HCT116 (cell line): ENCODE results near the gene ERBB2. TPM values are rescaled to one million over a fixed set of nuclear protein-coding genes. Genes with fewer than 3 reads are reported as not detected.

Experiments
- ATAC-seq: fragments of 200-7000 bp; cut with Tn5 transposase; 2 replicates; pipeline ENCODE4 v1.9.1; 2020; ENCODE audit warnings: mild to moderate bottlenecking, moderate library complexity
- BruUV-seq: library from RNA; stranded (reverse); fragments of 400-500 nt; replicated peaks from 2 replicates; lab custom pipeline; 2021; lab: Mats Ljungman, UMichigan
- CTCF ChIA-PET: fragments of 300-600 bp; sonication (Branson Sonifier 250); formaldehyde crosslinking; loops from one replicate; lab custom pipeline; 2021; ENCODE audit warnings: antibody characterized with exemption; lab: Charles Lee
- POLR2A ChIA-PET: fragments of 300-600, 350-600 bp; sonication (Branson Sonifier 250); formaldehyde crosslinking; loops from one replicate; lab custom pipeline; 2021; ENCODE audit warnings: antibody characterized with exemption; lab: Charles Lee
- RAD21 ChIA-PET, 2 experiments: fragments of 300-600 bp; sonication (Branson Sonifier 250); formaldehyde crosslinking; loops; one replicate each; lab custom pipeline; 2023; ENCODE audit warnings: low total read pairs in 2 of 2; ENCODE audit not compliant: uncharacterized antibody in 2 of 2, unreplicated experiment in 2 of 2, low non-redundant PET in 1 of 2; lab: Charles Lee
- DNase-seq: peaks from one replicate; pipeline ENCODE4 v3.0.0-alpha.2; 2010; ENCODE audit warnings: low read depth, low spot score
- H2AFZ ChIP-seq: fragments of 200-600 bp; shearing (Covaris generic), sonication (generic); 2 replicates; pipeline ENCODE4 v1.6.1; 2017; ENCODE audit warnings: low read depth, mixed run types, mixed read lengths, antibody characterized with exemption, low read length; ENCODE audit not compliant: poor library complexity, severe bottlenecking
- H3K27ac ChIP-seq: 2 replicates; pipeline ENCODE4 v1.5.1; 2012; ENCODE audit warnings: low read depth, low read length
- H3K27me3 ChIP-seq: fragments of 200-600 bp; sonication (generic); 2 replicates; pipeline ENCODE4 v1.6.1; 2016; ENCODE audit warnings: mixed run types, low read length, mixed read lengths; ENCODE audit not compliant: insufficient read depth
- H3K36me3 ChIP-seq, 2 experiments: fragments of 200-500 bp in 1 of 2; fragments of 200-600 bp in 1 of 2; sonication (Bioruptor generic) in 1 of 2; sonication (generic) in 1 of 2; 2 replicates each; pipeline versions ENCODE4 v1.5.1 to v1.6.1; 2014 to 2016; ENCODE audit warnings: low read length in 2 of 2, inconsistent platforms in 1 of 2, mixed read lengths in 1 of 2, mixed run types in 1 of 2; ENCODE audit not compliant: insufficient read depth in 2 of 2, control insufficient read depth in 1 of 2
- H3K4me1 ChIP-seq, 2 experiments: fragments of 200-600 bp in 1 of 2; sonication (generic) in 1 of 2; 2 replicates each; pipeline versions ENCODE4 v1.5.1 to v1.6.1; 2012 to 2017; ENCODE audit warnings: low read length in 2 of 2, inconsistent platforms in 1 of 2, mild to moderate bottlenecking in 1 of 2, mixed read lengths in 1 of 2, mixed run types in 1 of 2, moderate library complexity in 1 of 2; ENCODE audit not compliant: insufficient read depth in 2 of 2, control insufficient read depth in 1 of 2
- H3K4me2 ChIP-seq: fragments of 200-600 bp; sonication (generic); 2 replicates; pipeline ENCODE4 v1.6.1; 2017; ENCODE audit warnings: mixed run types, low read length, mixed read lengths
- H3K4me3 ChIP-seq, 2 experiments: fragments of 200-600 bp in 1 of 2; sonication (generic) in 1 of 2; replicated peaks in 1 of 2; 2 replicates each; pipeline ENCODE4 v1.5.1; 2011 to 2016; ENCODE audit warnings: low read length in 2 of 2, control low read depth in 1 of 2, low read depth in 1 of 2, mild to moderate bottlenecking in 1 of 2, mixed read lengths in 1 of 2, mixed run types in 1 of 2
- H3K79me2 ChIP-seq: fragments of 200-600 bp; sonication (generic); 2 replicates; pipeline ENCODE4 v1.6.1; 2017; ENCODE audit warnings: mild to moderate bottlenecking, mixed run types, low read length, moderate library complexity, mixed read lengths; ENCODE audit not compliant: insufficient read depth
- H3K9ac ChIP-seq: fragments of 200-600 bp; sonication (generic); 2 replicates; pipeline ENCODE4 v1.6.1; 2016; ENCODE audit warnings: low read length, mixed read lengths
- H3K9me2 ChIP-seq: fragments of 200-600 bp; sonication (generic), shearing (Covaris generic); 2 replicates; pipeline ENCODE4 v1.6.1; 2017; ENCODE audit warnings: mixed run types, mild to moderate bottlenecking, moderate library complexity; ENCODE audit not compliant: insufficient read depth
- H3K9me3 ChIP-seq, 2 experiments: fragments of 200-500 bp in 1 of 2; fragments of 200-600 bp in 1 of 2; sonication (Bioruptor generic) in 1 of 2; sonication (generic) in 1 of 2; 2 replicates each; pipeline ENCODE4 v1.6.1; 2014 to 2017; ENCODE audit warnings: low read length in 2 of 2, mixed read lengths in 2 of 2, inconsistent platforms in 1 of 2, low read depth in 1 of 2, mild to moderate bottlenecking in 1 of 2, mixed run types in 1 of 2, moderate library complexity in 1 of 2; ENCODE audit not compliant: control insufficient read depth in 1 of 2, insufficient read depth in 1 of 2
- H4K20me1 ChIP-seq: fragments of 200-600 bp; sonication (generic), shearing (Covaris generic); 2 replicates; pipeline ENCODE4 v1.6.1; 2017; ENCODE audit warnings: mixed run types, mild to moderate bottlenecking, moderate library complexity; ENCODE audit not compliant: insufficient read depth
- ATF3 ChIP-seq: IDR thresholded peaks from 2 replicates; pipeline ENCODE4 v1.6.1; 2012
- CBX3 ChIP-seq: IDR thresholded peaks from 2 replicates; pipeline ENCODE4 v1.6.1; 2012; ENCODE audit warnings: low read depth
- CEBPB ChIP-seq: IDR thresholded peaks from 2 replicates; pipeline ENCODE4 v1.6.1; 2012; ENCODE audit warnings: low read depth
- EZH2 ChIP-seq: fragments of 200-600 bp; sonication (generic); IDR thresholded peaks from 2 replicates; pipeline ENCODE4 v1.6.1; 2017; ENCODE audit warnings: antibody characterized with exemption, mixed run types
- FOSL1 ChIP-seq: IDR thresholded peaks from 2 replicates; pipeline ENCODE4 v1.6.1; 2012; ENCODE audit warnings: low read depth
- RAD21 ChIP-seq: IDR thresholded peaks from 2 replicates; pipeline ENCODE4 v1.6.1; 2012; ENCODE audit warnings: low read depth, mild to moderate bottlenecking
- SP1 ChIP-seq: IDR thresholded peaks from 2 replicates; pipeline ENCODE4 v1.6.1; 2012; ENCODE audit warnings: low read depth
- TCF7L2 ChIP-seq: IDR thresholded peaks from 2 replicates; pipeline ENCODE4 v1.7.0; 2011; ENCODE audit warnings: borderline replicate concordance, inconsistent platforms; ENCODE audit not compliant: insufficient read depth, insufficient read length; ENCODE audit errors: extremely low read depth
- ZNF274 ChIP-seq: fragments of 200-500 bp; sonication (Bioruptor generic); IDR thresholded peaks from 2 replicates; pipeline ENCODE4 v1.6.1; 2014; ENCODE audit warnings: mild to moderate bottlenecking, low read depth, low read length, inconsistent platforms
- intact Hi-C: fragments of 100-400 bp; cut with micrococcal nuclease; formaldehyde crosslinking; loops from 2 replicates; pipeline ENCODE4 v1.10.0; 2022
- total RNA-seq: library from RNA; stranded (reverse); gene quantifications from one replicate; pipeline ENCODE4 v1.2.1, GENCODE V29; 2021; ENCODE audit not compliant: unreplicated experiment
- TF ChIP-seq, protein P1 (sequence below), 3 experiments: fragments of 200-600 bp in 1 of 3; sonication (generic) in 1 of 3; IDR thresholded peaks in 2 of 3; conservative IDR thresholded peaks in 1 of 3; 2 replicates each; pipeline ENCODE4 v1.5.1; 2012 to 2017; ENCODE audit warnings: low read depth in 2 of 3, low read length in 2 of 3, antibody characterized with exemption in 1 of 3, borderline replicate concordance in 1 of 3, control low read depth in 1 of 3, mild to moderate bottlenecking in 1 of 3, mixed read lengths in 1 of 3, mixed run types in 1 of 3, moderate library complexity in 1 of 3; ENCODE audit not compliant: insufficient read depth in 1 of 3
- TF ChIP-seq, protein P2 (sequence below): IDR thresholded peaks from 2 replicates; pipeline ENCODE4 v1.6.1; 2011; ENCODE audit warnings: mild to moderate bottlenecking, low read length, moderate library complexity; ENCODE audit not compliant: insufficient replicate concordance; ENCODE audit errors: extremely low read depth

ERBB2 gene
- total RNA-seq, 1 experiment from 2014 or later: 75.8 TPM

- intact Hi-C loops: no loop called here
- Histone ChIP-seq H3K79me2 (no peaks in the 10 kb centered on the region), H3K4me1 (peaks cover 26 to 37% of the 10 kb centered on the region in 2 experiments), H3K27ac (peak overlapping the region; percentile 64), H3K9ac (peak overlapping the region; percentile 57), H4K20me1 (no peaks in the 10 kb centered on the region), H3K4me2 (peak overlapping the region; percentile 94), H3K9me3 (no peaks in the 10 kb centered on the region), H2AFZ (no peak overlapping the region), H3K9me2 (no peaks in the 10 kb centered on the region), H3K4me3 (peak overlapping the region in 1 of 2 experiments; percentile 58; a peak in 2 of 4 replicates), H3K27me3 (no peaks in the 10 kb centered on the region), H3K36me3 (peaks cover 2 to 5% of the 10 kb centered on the region in 2 experiments; a peak in 1 of 4 replicates)
- ATAC-seq: peak; percentile 39
- DNase-seq: no peak
- TF ChIP-seq, protein P1, sequence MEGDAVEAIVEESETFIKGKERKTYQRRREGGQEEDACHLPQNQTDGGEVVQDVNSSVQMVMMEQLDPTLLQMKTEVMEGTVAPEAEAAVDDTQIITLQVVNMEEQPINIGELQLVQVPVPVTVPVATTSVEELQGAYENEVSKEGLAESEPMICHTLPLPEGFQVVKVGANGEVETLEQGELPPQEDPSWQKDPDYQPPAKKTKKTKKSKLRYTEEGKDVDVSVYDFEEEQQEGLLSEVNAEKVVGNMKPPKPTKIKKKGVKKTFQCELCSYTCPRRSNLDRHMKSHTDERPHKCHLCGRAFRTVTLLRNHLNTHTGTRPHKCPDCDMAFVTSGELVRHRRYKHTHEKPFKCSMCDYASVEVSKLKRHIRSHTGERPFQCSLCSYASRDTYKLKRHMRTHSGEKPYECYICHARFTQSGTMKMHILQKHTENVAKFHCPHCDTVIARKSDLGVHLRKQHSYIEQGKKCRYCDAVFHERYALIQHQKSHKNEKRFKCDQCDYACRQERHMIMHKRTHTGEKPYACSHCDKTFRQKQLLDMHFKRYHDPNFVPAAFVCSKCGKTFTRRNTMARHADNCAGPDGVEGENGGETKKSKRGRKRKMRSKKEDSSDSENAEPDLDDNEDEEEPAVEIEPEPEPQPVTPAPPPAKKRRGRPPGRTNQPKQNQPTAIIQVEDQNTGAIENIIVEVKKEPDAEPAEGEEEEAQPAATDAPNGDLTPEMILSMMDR (IDR thresholded peaks at IDR 0.05 in 2 of 3, conservative IDR thresholded peaks at IDR 0.05 in 1 of 3; ENCODE audit: borderline replicate concordance in 1 of 3, insufficient read depth in 1 of 3, low read depth in 2 of 3, low read length in 2 of 3): no peak
- TF ChIP-seq CBX3 (no peak), CEBPB (no peak), ATF3 (no peak), EZH2 (no peak), TCF7L2 (no peak), RAD21 (no peak), SP1 (no peak), ZNF274 (no peak), FOSL1 (no peak)
- TF ChIP-seq, protein P2, sequence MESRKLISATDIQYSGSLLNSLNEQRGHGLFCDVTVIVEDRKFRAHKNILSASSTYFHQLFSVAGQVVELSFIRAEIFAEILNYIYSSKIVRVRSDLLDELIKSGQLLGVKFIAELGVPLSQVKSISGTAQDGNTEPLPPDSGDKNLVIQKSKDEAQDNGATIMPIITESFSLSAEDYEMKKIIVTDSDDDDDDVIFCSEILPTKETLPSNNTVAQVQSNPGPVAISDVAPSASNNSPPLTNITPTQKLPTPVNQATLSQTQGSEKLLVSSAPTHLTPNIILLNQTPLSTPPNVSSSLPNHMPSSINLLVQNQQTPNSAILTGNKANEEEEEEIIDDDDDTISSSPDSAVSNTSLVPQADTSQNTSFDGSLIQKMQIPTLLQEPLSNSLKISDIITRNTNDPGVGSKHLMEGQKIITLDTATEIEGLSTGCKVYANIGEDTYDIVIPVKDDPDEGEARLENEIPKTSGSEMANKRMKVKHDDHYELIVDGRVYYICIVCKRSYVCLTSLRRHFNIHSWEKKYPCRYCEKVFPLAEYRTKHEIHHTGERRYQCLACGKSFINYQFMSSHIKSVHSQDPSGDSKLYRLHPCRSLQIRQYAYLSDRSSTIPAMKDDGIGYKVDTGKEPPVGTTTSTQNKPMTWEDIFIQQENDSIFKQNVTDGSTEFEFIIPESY: no peak
- ChIA-PET POLR2A (no interaction called here), RAD21 (interaction anchor here in 1 of 2 experiments (0.6 kb wide), 1 partner anchor 618 kb away, joined by 4 read pairs; no protein-coding TSS in a partner anchor), CTCF (interaction anchor here (0.7 to 1.7 kb wide), 4 partner anchors 9 to 42 kb away, joined by 3 to 5 read pairs (median 4); no protein-coding TSS in a partner anchor)
- BruUV-seq: no TSS peak
Observed at GRCh38 chr17:39663340-39663687, 36.5 kb upstream of the ERBB2 start.
